Gastroesophageal sphincter (tissue), 3 donors: ENCODE data around the gene CCDC167.

Experiments used
- CTCF ChIP-seq, 4 experiments: fragments of 200-600 bp in 2 of 4; fragments of 450-650 bp in 2 of 4; sonication (generic) in 1 of 4; IDR thresholded peaks; one replicate each; pipeline ENCODE4 v1.5.1; 2017 to 2019; ENCODE audit warnings: antibody characterized with exemption in 4 of 4, mild to moderate bottlenecking in 2 of 4, moderate library complexity in 2 of 4
- EP300 ChIP-seq: sonication (generic); formaldehyde crosslinking; IDR thresholded peaks from one replicate; pipeline ENCODE4 v1.6.1; 2017; ENCODE audit warnings: antibody characterized with exemption, mild to moderate bottlenecking
- POLR2A ChIP-seq, 2 donors: fragments of 450-650 bp; IDR thresholded peaks; one replicate each; pipeline ENCODE4 v1.6.1; 2017; ENCODE audit warnings: antibody characterized with exemption in 2 of 2, mild to moderate bottlenecking in 2 of 2, moderate library complexity in 1 of 2

GRCh38 chr6:37531437-37532036 is 31.8 kb upstream of the CCDC167 start:
- TF ChIP-seq EP300 (no peak), CTCF (IDR thresholded peaks at IDR 0.05) (no peak), POLR2A (IDR thresholded peaks at IDR 0.05) (no peak)
